Neural crest cell (in vitro differentiated cells): ENCODE measurements around the gene SLC9A7. TPM values are rescaled to one million over a fixed set of nuclear protein-coding genes. Genes with fewer than 3 reads are reported as not detected.
"Not testable (repeated sequence)": the region's sequence is repeated elsewhere in the genome, so short reads cannot be mapped to it uniquely, and the experiment has no call there.

Experiments
- DNase-seq: peaks from one replicate; pipeline ENCODE4 v3.0.0; 2021; ENCODE audit warnings: low read depth, mixed read lengths, low spot score
- H3K27ac Mint-ChIP-seq: one replicate; pipeline ENCODE4 v1.8.0; 2021; ENCODE audit warnings: mild to moderate bottlenecking, mixed read lengths; ENCODE audit not compliant: unreplicated experiment
- H3K27me3 Mint-ChIP-seq: 2 replicates; pipeline ENCODE4 v1.8.0; 2021; ENCODE audit warnings: low read depth, mild to moderate bottlenecking, mixed read lengths
- H3K36me3 Mint-ChIP-seq: 2 replicates; pipeline ENCODE4 v1.8.0; 2021; ENCODE audit warnings: low read depth, mild to moderate bottlenecking, mixed read lengths
- H3K4me1 Mint-ChIP-seq: 2 replicates; pipeline ENCODE4 v1.8.0; 2021; ENCODE audit warnings: mixed read lengths
- H3K4me3 Mint-ChIP-seq: one replicate; pipeline ENCODE4 v1.8.0; 2021; ENCODE audit warnings: mild to moderate bottlenecking, mixed read lengths
- H3K9me3 Mint-ChIP-seq: 2 replicates; pipeline ENCODE4 v1.8.0; 2021; ENCODE audit warnings: mixed read lengths
- total RNA-seq: library from RNA; stranded (reverse); gene quantifications from 2 replicates; pipeline ENCODE4 v1.2.1, GENCODE V29; 2021
- TF ChIP-seq, protein P1 (sequence below): fragments of 200-600 bp; sonication (generic); conservative IDR thresholded peaks from 2 replicates; pipeline ENCODE4 v1.5.0; 2021; ENCODE audit warnings: antibody characterized with exemption, mild to moderate bottlenecking

The SLC9A7 gene
- total RNA-seq, 1 donor from 2014 or later: 4.3 TPM

DNA sequence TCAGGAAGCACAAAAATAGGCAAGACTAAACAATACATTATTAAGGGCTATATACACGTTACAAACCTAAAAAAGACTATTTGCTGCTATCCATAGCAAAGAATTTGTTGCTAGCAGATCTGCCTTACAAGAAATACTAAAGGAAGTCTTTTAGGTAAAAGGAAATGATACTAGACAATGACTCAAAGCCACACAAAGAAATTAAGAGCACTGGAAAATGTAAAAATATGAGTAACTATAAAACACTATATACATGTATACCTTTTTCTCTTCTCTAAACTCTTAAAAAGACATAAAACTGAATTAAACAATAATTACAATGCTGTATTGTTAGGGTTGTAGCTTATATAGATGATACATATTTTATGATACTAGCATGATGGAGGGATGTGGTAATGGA lies 25.7 kb downstream of the SLC9A7 start:
- no peak overlapping the region for H3K4me3 Mint-ChIP-seq
- TF ChIP-seq, protein P1, sequence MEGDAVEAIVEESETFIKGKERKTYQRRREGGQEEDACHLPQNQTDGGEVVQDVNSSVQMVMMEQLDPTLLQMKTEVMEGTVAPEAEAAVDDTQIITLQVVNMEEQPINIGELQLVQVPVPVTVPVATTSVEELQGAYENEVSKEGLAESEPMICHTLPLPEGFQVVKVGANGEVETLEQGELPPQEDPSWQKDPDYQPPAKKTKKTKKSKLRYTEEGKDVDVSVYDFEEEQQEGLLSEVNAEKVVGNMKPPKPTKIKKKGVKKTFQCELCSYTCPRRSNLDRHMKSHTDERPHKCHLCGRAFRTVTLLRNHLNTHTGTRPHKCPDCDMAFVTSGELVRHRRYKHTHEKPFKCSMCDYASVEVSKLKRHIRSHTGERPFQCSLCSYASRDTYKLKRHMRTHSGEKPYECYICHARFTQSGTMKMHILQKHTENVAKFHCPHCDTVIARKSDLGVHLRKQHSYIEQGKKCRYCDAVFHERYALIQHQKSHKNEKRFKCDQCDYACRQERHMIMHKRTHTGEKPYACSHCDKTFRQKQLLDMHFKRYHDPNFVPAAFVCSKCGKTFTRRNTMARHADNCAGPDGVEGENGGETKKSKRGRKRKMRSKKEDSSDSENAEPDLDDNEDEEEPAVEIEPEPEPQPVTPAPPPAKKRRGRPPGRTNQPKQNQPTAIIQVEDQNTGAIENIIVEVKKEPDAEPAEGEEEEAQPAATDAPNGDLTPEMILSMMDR: no peak

GRCh38 chrX:46730765-46731164 lies 28.2 kb downstream of the SLC9A7 start:
- Mint-ChIP-seq H3K4me3 (no peak overlapping the region), H3K9me3 (peaks cover 19% of the 10 kb centered on the region), H3K36me3 (peaks cover 2% of the 10 kb centered on the region), H3K27ac (no peak overlapping the region), H3K4me1 (no peaks in the 10 kb centered on the region), H3K27me3 (no peaks in the 10 kb centered on the region)
- DNase-seq: no peak
- TF ChIP-seq, protein P1: no peak

More for the DNA sequence above, 25.7 kb downstream of the SLC9A7 start:
- Mint-ChIP-seq H3K36me3 (peaks cover 8% of the 10 kb centered on the region), H3K27me3 (no peaks in the 10 kb centered on the region), H3K4me1 (no peaks in the 10 kb centered on the region), H3K9me3 (peaks cover 28% of the 10 kb centered on the region), H3K27ac (no peak overlapping the region)
- no peak for DNase-seq

GRCh38 chrX:46727441-46727840 lies 31.5 kb downstream of the SLC9A7 start:
- Mint-ChIP-seq H3K27me3 (no peaks in the 10 kb centered on the region), H3K36me3 (no peaks in the 10 kb centered on the region), H3K9me3 (peaks cover 7% of the 10 kb centered on the region), H3K4me3 (no peak overlapping the region), H3K27ac (no peak overlapping the region), H3K4me1 (no peaks in the 10 kb centered on the region)
- TF ChIP-seq, protein P1: no peak
- no peak for DNase-seq

GRCh38 chrX:46723569-46723927 lies 35.4 kb downstream of the SLC9A7 start:
- not testable (repeated sequence) for H3K4me1 Mint-ChIP-seq, H3K27ac Mint-ChIP-seq, DNase-seq, H3K36me3 Mint-ChIP-seq, H3K4me3 Mint-ChIP-seq, H3K9me3 Mint-ChIP-seq, H3K27me3 Mint-ChIP-seq

DNA sequence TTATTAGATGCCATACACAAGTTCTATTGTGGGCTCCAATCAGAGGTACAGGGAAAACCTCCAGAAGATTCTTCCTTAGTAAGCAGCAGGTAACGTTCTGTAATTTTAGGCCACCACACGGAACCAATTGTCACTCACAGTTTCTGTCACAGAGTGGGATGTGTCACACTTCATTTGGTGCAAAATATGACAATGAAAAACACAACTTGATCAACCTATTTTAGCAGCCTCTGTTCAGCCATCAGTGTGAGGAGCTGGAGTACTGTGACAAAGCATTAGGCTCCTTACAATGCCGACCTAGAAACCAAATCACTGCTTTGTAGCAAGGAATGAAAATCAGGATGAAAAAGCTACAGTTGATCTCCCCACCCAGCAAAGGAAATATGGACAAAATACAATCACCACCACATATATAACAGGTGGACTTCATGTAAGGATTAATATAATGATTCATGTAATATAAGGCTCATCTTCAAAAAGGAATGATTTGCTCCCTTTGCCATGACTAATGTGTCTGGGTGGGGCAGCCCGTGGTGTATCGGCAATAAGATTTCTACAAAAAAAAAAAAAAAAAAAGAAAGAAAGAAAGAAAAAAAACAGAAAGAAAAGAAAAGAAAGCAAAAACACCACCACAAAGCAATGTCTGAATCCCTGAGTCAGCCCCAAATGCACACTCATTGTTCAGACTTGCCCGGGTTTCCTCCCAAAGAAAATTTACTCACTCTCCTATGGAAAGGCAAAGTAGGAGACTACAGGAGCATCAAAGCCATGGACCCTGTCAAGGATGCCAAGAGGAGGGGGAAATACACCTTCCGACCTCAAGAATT lies 36.0 kb downstream of the SLC9A7 start:
- Mint-ChIP-seq H3K27ac (no peak overlapping the region), H3K27me3 (no peaks in the 10 kb centered on the region), H3K4me1 (no peaks in the 10 kb centered on the region), H3K9me3 (peaks cover 9% of the 10 kb centered on the region), H3K36me3 (peaks cover 3% of the 10 kb centered on the region), H3K4me3 (no peak overlapping the region)
- no peak for DNase-seq
- TF ChIP-seq, protein P1: no peak

DNA sequence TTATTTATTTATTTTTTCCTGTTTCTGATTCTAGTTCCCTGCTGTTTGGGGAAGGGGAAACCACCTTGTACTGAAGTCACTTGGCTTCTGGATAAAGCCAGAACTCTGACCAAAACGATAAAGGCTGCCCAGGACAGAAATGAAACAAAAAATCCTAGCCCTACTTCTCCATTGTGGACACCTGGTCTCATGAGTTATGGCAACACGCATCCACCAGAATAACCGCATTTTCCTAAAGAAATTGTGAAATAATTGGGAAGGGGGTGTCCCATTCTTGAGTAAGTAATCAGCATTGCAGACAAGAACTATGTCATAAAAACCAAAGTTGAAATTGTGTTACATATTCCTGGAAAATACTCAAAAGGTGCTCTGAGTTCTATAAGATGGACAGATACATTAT lies 42.1 kb downstream of the SLC9A7 start:
- TF ChIP-seq, protein P1: no peak
- peaks cover under 1% of the 10 kb centered on the region for H3K4me1 Mint-ChIP-seq

More for the DNA sequence above, 42.1 kb downstream of the SLC9A7 start:
- no peak for DNase-seq
- Mint-ChIP-seq H3K9me3 (peaks cover 6% of the 10 kb centered on the region), H3K36me3 (peaks cover 6% of the 10 kb centered on the region), H3K4me3 (no peak overlapping the region), H3K27me3 (no peaks in the 10 kb centered on the region), H3K27ac (no peak overlapping the region)
